Astrocyte (in vitro differentiated cells and primary cell): ENCODE data around the gene FHIP2A.

Source experiments
- CTCF ChIP-seq: IDR thresholded peaks from 2 replicates; pipeline ENCODE4 v1.5.1; 2011; ENCODE audit warnings: low read depth, mild to moderate bottlenecking, inconsistent platforms, low read length, moderate library complexity; ENCODE audit not compliant: insufficient read depth
- EZH2 ChIP-seq: IDR thresholded peaks from 2 replicates; pipeline ENCODE4 v1.6.1; 2012; ENCODE audit warnings: mild to moderate bottlenecking, low read length, inconsistent platforms; ENCODE audit not compliant: insufficient read depth

GRCh38 chr10:114800361-114800760 lies 21.2 kb upstream of the FHIP2A start:
- no peak for TF ChIP-seq CTCF
- no peak for TF ChIP-seq EZH2
